Erythroblast (primary cell): Measurements from ENCODE around the gene KRTAP29-1.
"Not testable (repeated sequence)": the region's sequence is repeated elsewhere in the genome, so short reads cannot be mapped to it uniquely, and the experiment has no call there.

Experiments
- DNase-seq, 2 experiments: peaks; one replicate each; lab custom pipeline; 2025; lab: John Stamatoyannopoulos, UW
- GATA1 ChIP-seq: IDR thresholded peaks from 2 replicates; pipeline ENCODE4 v1.6.1; 2011; ENCODE audit warnings: low read depth, mild to moderate bottlenecking, control low read depth, low read length, moderate library complexity
- POLR2A ChIP-seq: IDR thresholded peaks from 2 replicates; pipeline ENCODE4 v1.6.1; 2011; ENCODE audit warnings: mild to moderate bottlenecking, low read length

Gene KRTAP29-1

GRCh38 chr17:41298458-41299135 lies 4.1 kb downstream of the KRTAP29-1 start:
- TF ChIP-seq GATA1 = no peak
- no peak for TF ChIP-seq POLR2A
- DNase-seq = no peak

- no peak for DNase-seq
- TF ChIP-seq GATA1 = no peak
- no peak for TF ChIP-seq POLR2A
Observed at GRCh38 chr17:41296846-41297245, 5.8 kb downstream of the KRTAP29-1 start.

- TF ChIP-seq GATA1 (no peak), POLR2A (no peak)
- no peak for DNase-seq
Observed at GRCh38 chr17:41294016-41294415, 8.6 kb downstream of the KRTAP29-1 start.

GRCh38 chr17:41287050-41287449 lies 15.6 kb downstream of the KRTAP29-1 start:
- no peak for TF ChIP-seq POLR2A
- TF ChIP-seq GATA1 = no peak
- no peak for DNase-seq

GRCh38 chr17:41284546-41284945 lies 18.1 kb downstream of the KRTAP29-1 start:
- TF ChIP-seq GATA1 (no peak), POLR2A (no peak)
- no peak for DNase-seq

- DNase-seq = no peak
- TF ChIP-seq GATA1 = no peak
- no peak for TF ChIP-seq POLR2A
Observed at GRCh38 chr17:41284043-41284442, 18.6 kb downstream of the KRTAP29-1 start.

- no peak for DNase-seq
- TF ChIP-seq POLR2A = no peak
- no peak for TF ChIP-seq GATA1
Observed at GRCh38 chr17:41278176-41278955, 24.3 kb downstream of the KRTAP29-1 start.

- not testable (repeated sequence) for DNase-seq
Observed at GRCh38 chr17:41275648-41276190, 26.9 kb downstream of the KRTAP29-1 start, which contains the start of gene KRTAP9-7. TSS of gene KRTAP9-7 (plus strand) at chr17:41275698. CDS start at chr17:41275698, 0 bp downstream.

- DNase-seq = no peak
Observed at GRCh38 chr17:41271858-41272257, 30.8 kb downstream of the KRTAP29-1 start.

GRCh38 chr17:41271323-41271722 lies 31.3 kb downstream of the KRTAP29-1 start:
- DNase-seq = not testable (repeated sequence)

More at GRCh38 chr17:41271858-41272257, 30.8 kb downstream of the KRTAP29-1 start:
- TF ChIP-seq POLR2A (no peak), GATA1 (no peak)

- no peak for DNase-seq
- no peak for TF ChIP-seq GATA1
- TF ChIP-seq POLR2A = no peak
Observed at GRCh38 chr17:41267711-41268110, 34.9 kb downstream of the KRTAP29-1 start.

- DNase-seq = no peak
- TF ChIP-seq GATA1 (no peak), POLR2A (no peak)
Observed at GRCh38 chr17:41265078-41265477, 37.6 kb downstream of the KRTAP29-1 start, which contains the start of gene KRTAP9-6. TSS of gene KRTAP9-6 (plus strand) at chr17:41265378. CDS start at chr17:41265378, 0 bp downstream.

GRCh38 chr17:41264599-41264998 lies 38.1 kb downstream of the KRTAP29-1 start:
- TF ChIP-seq GATA1 = no peak
- TF ChIP-seq POLR2A = no peak
- no peak for DNase-seq

- TF ChIP-seq GATA1 (no peak), POLR2A (no peak)
- DNase-seq = no peak
Observed at GRCh38 chr17:41263212-41263611, 39.4 kb downstream of the KRTAP29-1 start.

- no peak for TF ChIP-seq GATA1
- TF ChIP-seq POLR2A = no peak
- no peak for DNase-seq
Observed at GRCh38 chr17:41258406-41258805, 44.2 kb downstream of the KRTAP29-1 start.
